HG03139 (cell line): ENCODE results near the gene HPCAL1.

Experiments
- ATAC-seq: cut with Tn5 transposase; IDR thresholded peaks from one replicate; pipeline ENCODE4 v1.9.1; 2021; ENCODE audit not compliant: unreplicated experiment

The HPCAL1 gene

GRCh38 chr2:10269291-10269690 is 33.4 kb upstream of the HPCAL1 start:
- no peak for ATAC-seq

DNA sequence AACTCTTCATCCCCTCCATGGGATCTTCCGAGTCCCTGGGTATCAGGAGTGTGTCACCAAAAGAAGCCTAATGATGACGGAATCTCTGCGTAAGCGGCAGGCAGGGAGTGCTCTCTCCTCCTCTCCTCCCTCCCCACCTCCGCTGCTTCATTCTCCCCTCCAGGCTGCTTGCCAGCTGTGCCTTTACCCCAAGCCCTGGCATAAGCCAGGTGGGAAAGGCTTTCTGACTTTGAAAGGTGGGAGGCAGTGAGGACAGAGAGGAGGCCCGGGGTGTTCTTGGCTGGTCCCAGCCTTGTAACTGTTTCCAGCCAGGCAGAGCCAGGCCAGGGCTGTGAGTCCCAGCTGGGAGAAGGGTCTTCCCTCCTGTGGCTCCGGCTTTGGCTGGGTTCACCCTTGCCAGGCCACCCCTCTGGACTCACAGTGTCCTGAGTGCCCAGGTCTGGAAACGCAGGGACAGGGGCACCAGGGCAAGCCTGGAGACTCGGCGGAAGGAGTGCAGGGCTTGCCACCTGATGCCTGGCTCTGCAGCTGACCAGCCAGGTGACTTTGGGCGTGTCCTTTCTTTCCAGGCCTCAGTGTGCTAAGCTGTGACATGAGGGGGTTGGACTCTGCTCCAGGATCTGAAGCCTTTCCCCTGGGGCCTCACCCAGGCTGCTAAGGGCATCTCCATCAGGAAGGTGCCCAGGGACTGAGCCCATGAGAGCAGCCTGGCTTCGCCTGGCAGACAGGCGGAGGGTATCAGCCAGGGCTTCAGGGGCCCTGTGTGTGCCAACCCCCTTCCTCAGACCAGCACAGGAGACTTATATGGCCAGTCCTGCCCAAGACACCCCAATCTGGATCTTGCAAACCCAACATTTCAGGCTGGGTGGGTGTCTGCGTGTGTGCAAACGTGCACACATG is 32.7 kb upstream of the HPCAL1 start:
- no peak for ATAC-seq

GRCh38 chr2:10271509-10271908 is 31.2 kb upstream of the HPCAL1 start:
- ATAC-seq: no peak

GRCh38 chr2:10271946-10272345 is 30.8 kb upstream of the HPCAL1 start:
- ATAC-seq: no peak

- ATAC-seq: no peak
Measured at GRCh38 chr2:10272464-10272863, 30.2 kb upstream of the HPCAL1 start.

- ATAC-seq: no peak
Measured at GRCh38 chr2:10273215-10274175, 29.2 kb upstream of the HPCAL1 start.

- ATAC-seq: no peak
Measured at GRCh38 chr2:10274376-10274775, 28.3 kb upstream of the HPCAL1 start.

GRCh38 chr2:10274983-10275802 is 27.5 kb upstream of the HPCAL1 start:
- no peak for ATAC-seq

GRCh38 chr2:10276481-10277292 is 26.0 kb upstream of the HPCAL1 start:
- ATAC-seq: no peak

DNA sequence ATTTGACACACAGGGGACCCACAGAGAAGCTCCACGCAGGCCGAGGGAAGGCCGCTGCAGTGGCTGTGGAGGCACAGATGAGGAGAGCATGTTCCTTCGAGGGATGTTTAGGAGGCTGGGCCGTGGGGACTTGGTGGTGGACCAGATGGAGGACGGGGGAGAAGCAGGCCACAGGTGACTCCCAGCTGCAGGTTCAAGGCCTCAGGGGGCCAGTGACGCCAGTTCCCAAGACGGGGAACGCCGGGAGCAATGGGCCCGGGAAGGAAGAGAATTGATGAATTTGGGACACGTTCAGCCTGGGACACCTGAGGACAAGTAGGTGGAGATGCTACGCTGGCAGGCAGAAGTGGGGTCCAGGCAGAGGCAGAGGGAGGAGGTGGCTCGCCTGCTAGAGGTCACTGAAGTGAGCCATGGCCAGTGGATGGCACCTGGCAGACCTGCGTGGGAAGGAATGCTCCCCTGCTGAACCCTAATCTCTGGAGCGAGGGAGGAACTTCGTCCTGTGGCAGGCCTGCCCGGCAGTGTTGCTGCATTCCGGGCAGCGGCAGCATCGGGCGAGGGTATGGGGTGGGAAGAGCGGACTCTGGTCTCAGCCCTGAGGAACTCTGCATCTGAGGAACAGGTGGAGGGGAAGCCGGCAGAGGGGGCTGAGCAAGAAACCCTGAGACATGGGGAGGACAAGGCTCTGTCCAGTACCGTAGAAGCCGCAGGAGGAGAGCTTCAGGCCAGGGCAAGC is 25.2 kb upstream of the HPCAL1 start:
- no peak for ATAC-seq

- ATAC-seq: no peak
Measured at GRCh38 chr2:10278029-10278762, 24.5 kb upstream of the HPCAL1 start.

DNA sequence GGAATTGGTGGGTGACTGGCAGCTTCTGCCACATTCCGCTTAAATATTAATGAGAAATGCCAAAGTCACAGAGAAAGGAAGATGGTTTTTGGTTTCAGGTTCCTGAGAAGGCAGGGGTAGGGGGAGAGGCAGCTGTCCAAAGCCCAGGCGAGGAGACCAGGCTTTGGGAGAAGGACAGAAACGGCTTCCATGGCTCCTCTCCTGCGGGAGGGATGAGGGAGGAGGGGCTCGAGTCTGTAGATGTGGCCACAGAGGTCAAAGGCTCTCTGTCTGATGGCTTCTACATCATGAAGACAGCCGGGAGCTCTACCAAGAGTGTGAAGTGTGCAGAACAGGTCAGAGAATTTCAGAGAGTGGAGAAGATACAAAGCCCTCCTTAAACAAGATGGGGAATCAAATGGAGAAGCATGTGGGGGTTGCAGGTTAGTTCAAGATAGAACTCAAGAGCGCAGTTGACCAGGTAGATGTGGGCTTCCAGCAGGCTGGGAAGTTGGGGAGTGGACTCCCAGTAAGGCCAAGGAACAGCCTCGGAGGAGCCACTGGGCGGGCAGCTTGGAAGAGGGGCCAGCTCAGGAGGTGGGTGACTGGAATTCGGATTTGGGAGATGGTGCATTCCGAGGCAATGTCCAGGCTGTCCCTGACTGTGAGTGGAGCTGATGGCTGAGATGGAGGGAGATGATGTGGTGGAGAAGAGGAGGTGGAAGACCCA is 23.8 kb upstream of the HPCAL1 start:
- ATAC-seq: no peak

GRCh38 chr2:10279472-10279870 is 23.2 kb upstream of the HPCAL1 start:
- no peak for ATAC-seq

- no peak for ATAC-seq
Measured at GRCh38 chr2:10279946-10280463, 22.7 kb upstream of the HPCAL1 start.

DNA sequence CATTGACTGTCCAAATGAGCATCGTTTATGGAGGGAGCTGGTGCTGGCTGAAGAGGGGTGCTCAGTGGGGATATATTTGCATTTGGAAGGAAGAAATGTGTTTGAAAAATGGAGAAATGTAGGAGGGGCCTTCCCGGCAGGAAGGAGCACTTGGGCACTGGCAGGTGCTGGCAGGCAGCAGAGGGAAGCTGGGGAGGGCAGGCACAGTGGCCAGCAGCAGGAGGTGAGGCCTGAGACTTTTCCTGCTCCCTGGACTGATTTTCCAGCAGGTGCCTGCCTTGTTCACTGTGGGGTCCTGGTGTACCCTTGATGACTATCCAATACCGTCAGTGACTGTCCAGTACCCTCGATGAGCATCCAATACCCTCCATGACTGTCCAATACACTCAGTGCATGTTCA is 20.8 kb upstream of the HPCAL1 start:
- no peak for ATAC-seq

DNA sequence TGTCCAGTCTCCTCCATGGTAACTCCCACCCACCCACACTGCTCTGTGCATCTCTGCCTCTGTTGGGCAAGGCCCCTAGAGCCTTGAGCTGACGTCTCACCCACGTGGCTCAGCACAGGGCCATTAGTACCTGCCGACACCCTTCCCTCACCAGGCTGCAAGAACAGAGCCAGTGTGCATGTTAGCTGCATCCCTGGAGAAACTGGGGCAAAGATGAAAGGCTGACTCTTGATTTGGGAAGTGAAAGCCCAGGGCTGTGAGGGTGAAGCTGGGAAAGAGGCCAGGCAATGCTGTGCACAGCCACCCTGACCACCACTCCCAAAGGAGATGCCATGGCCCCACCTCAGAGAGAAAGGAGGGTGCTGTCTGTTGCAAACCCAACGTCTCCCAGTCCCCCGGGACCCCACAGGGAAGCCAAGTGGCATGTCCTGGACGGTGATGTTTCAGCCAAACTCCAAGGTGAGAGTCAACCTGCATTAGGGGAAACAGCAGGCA is 20.0 kb upstream of the HPCAL1 start:
- ATAC-seq: no peak
